Left kidney (tissue), 8 donors: ENCODE results near the gene TMEM14B. TPM values are rescaled to one million over a fixed set of nuclear protein-coding genes. Genes with fewer than 3 reads are reported as not detected.
"Not testable (repeated sequence)": the region's sequence is repeated elsewhere in the genome, so short reads cannot be mapped to it uniquely, and the experiment has no call there.

ENCODE experiments used
- DNase-seq: peaks from one replicate; pipeline ENCODE4 v3.0.0-alpha.2; 2013
- long read RNA-seq, 8 donors: transcript quantifications; one replicate each; lab custom pipeline, GENCODE V29; 2026
- polyA plus RNA-seq: library from polyadenylated mRNA; unstranded; fragments of 120-200 nt; gene quantifications from one replicate; pipeline ENCODE4 v1.2.1, GENCODE V29; 2013; ENCODE audit not compliant: insufficient read length

TMEM14B gene
- 111 TPM for polyA plus RNA-seq
- long read RNA-seq, donor 1, transcript TMEM14B-202 (6 exons, 975 nt): major isoform, 74 of 99 reads
- long read RNA-seq, donor 1, partial matches to known transcripts: 19 of 99 reads
- long read RNA-seq, donor 1, other reads (novel, unspliced or antisense): 0 of 99 reads
- long read RNA-seq, donor 2, transcript TMEM14B-201 (5 exons, 787 nt): minor isoform, 6 of 84 reads
- long read RNA-seq, donor 2, transcript TMEM14B-202 (6 exons, 975 nt): major isoform, 64 of 84 reads
- long read RNA-seq, donor 2, transcript TMEM14B-208 (6 exons, 1,224 nt): minor isoform, 6 of 84 reads
- long read RNA-seq, donor 2, partial matches to known transcripts: 0 of 84 reads
- long read RNA-seq, donor 2, other reads (novel, unspliced or antisense): 0 of 84 reads
- long read RNA-seq, donor 3, transcript TMEM14B-208 (6 exons, 1,224 nt): minor isoform, 5 of 65 reads
- long read RNA-seq, donor 3, transcript TMEM14B-202 (6 exons, 975 nt): major isoform, 56 of 65 reads
- long read RNA-seq, donor 3, partial matches to known transcripts: 0 of 65 reads
- long read RNA-seq, donor 3, other reads (novel, unspliced or antisense): 0 of 65 reads
- long read RNA-seq, donor 4, transcript TMEM14B-202 (6 exons, 975 nt): major isoform, 11 of 23 reads
- long read RNA-seq, donor 4, partial matches to known transcripts: 11 of 23 reads
- long read RNA-seq, donor 4, other reads (novel, unspliced or antisense): 0 of 23 reads
- long read RNA-seq, donor 5, transcript TMEM14B-201 (5 exons, 787 nt): minor isoform, 9 of 144 reads
- long read RNA-seq, donor 5, transcript TMEM14B-202 (6 exons, 975 nt): major isoform, 117 of 144 reads
- long read RNA-seq, donor 5, partial matches to known transcripts: 6 of 144 reads
- long read RNA-seq, donor 5, other reads (novel, unspliced or antisense): 6 of 144 reads
- long read RNA-seq, donor 6, transcript TMEM14B-202 (6 exons, 975 nt): major isoform, 66 of 91 reads
- long read RNA-seq, donor 6, partial matches to known transcripts: 14 of 91 reads
- long read RNA-seq, donor 6, other reads (novel, unspliced or antisense): 5 of 91 reads
- long read RNA-seq, donor 7, transcript TMEM14B-202 (6 exons, 975 nt): major isoform, 113 of 142 reads
- long read RNA-seq, donor 7, transcript TMEM14B-201 (5 exons, 787 nt): minor isoform, 6 of 142 reads
- long read RNA-seq, donor 7, partial matches to known transcripts: 13 of 142 reads
- long read RNA-seq, donor 7, other reads (novel, unspliced or antisense): 0 of 142 reads
- long read RNA-seq, donor 8, transcript TMEM14B-202 (6 exons, 975 nt): major isoform, 23 of 26 reads
- long read RNA-seq, donor 8, partial matches to known transcripts: 0 of 26 reads
- long read RNA-seq, donor 8, other reads (novel, unspliced or antisense): 0 of 26 reads

- DNase-seq: peak; percentile 97
Measured at GRCh38 chr6:10747251-10747972, at the start of gene TMEM14B. TMEM14B (plus strand) TSS chr6:10747805; CDS start chr6:10749246, 1,441 bp downstream.

GRCh38 chr6:10713962-10714361 lies 33.6 kb upstream of the TMEM14B start:
- DNase-seq: no peak

GRCh38 chr6:10719296-10719963 lies 28.2 kb upstream of the TMEM14B start:
- no peak for DNase-seq

GRCh38 chr6:10719964-10720264 lies 27.7 kb upstream of the TMEM14B start:
- DNase-seq: no peak

GRCh38 chr6:10720265-10720959 lies 27.2 kb upstream of the TMEM14B start:
- DNase-seq: peak; percentile 7

GRCh38 chr6:10720960-10721849 lies 26.4 kb upstream of the TMEM14B start:
- not testable (repeated sequence) for DNase-seq

- no peak for DNase-seq
Measured at GRCh38 chr6:10721850-10722569, 25.6 kb upstream of the TMEM14B start.

- no peak for DNase-seq
Measured at GRCh38 chr6:10722570-10722819, 25.1 kb upstream of the TMEM14B start.

GRCh38 chr6:10722820-10723566 lies 24.6 kb upstream of the TMEM14B start, which contains the start of gene TMEM14C:
TMEM14C (plus strand) TSS chr6:10723070; CDS start chr6:10724614, 1,544 bp downstream.
- DNase-seq: peak; percentile 99

GRCh38 chr6:10723567-10723881 lies 24.1 kb upstream of the TMEM14B start:
- DNase-seq: no peak

- DNase-seq: no peak
Measured at GRCh38 chr6:10725044-10725443, 22.6 kb upstream of the TMEM14B start.

- no peak for DNase-seq
Measured at GRCh38 chr6:10725716-10726115, 21.9 kb upstream of the TMEM14B start.

- DNase-seq: no peak
Measured at GRCh38 chr6:10730254-10730653, 17.4 kb upstream of the TMEM14B start.

- DNase-seq: no peak
Measured at GRCh38 chr6:10733151-10733715, 14.4 kb upstream of the TMEM14B start.

GRCh38 chr6:10733863-10734262 lies 13.7 kb upstream of the TMEM14B start:
- no peak for DNase-seq

- no peak for DNase-seq
Measured at GRCh38 chr6:10736731-10737130, 10.9 kb upstream of the TMEM14B start.

GRCh38 chr6:10740061-10740460 lies 7.5 kb upstream of the TMEM14B start:
- no peak for DNase-seq

- DNase-seq: not testable (repeated sequence)
Measured at GRCh38 chr6:10741643-10742042, 6.0 kb upstream of the TMEM14B start.
